HCT116 (cell line): ENCODE data around the gene STYXL1. TPM values are rescaled to one million over a fixed set of nuclear protein-coding genes. Genes with fewer than 3 reads are reported as not detected.

Experiments
- ATAC-seq: fragments of 200-7000 bp; cut with Tn5 transposase; 2 replicates; pipeline ENCODE4 v1.9.1; 2020; ENCODE audit warnings: mild to moderate bottlenecking, moderate library complexity
- BruUV-seq: library from RNA; stranded (reverse); fragments of 400-500 nt; replicated peaks from 2 replicates; lab custom pipeline; 2021; lab: Mats Ljungman, UMichigan
- CTCF ChIA-PET: fragments of 300-600 bp; sonication (Branson Sonifier 250); formaldehyde crosslinking; loops from one replicate; lab custom pipeline; 2021; ENCODE audit warnings: antibody characterized with exemption; lab: Charles Lee
- POLR2A ChIA-PET: fragments of 300-600, 350-600 bp; sonication (Branson Sonifier 250); formaldehyde crosslinking; loops from one replicate; lab custom pipeline; 2021; ENCODE audit warnings: antibody characterized with exemption; lab: Charles Lee
- RAD21 ChIA-PET, 2 experiments: fragments of 300-600 bp; sonication (Branson Sonifier 250); formaldehyde crosslinking; loops; one replicate each; lab custom pipeline; 2023; ENCODE audit warnings: low total read pairs in 2 of 2; ENCODE audit not compliant: uncharacterized antibody in 2 of 2, unreplicated experiment in 2 of 2, low non-redundant PET in 1 of 2; lab: Charles Lee
- DNase-seq: peaks from one replicate; pipeline ENCODE4 v3.0.0-alpha.2; 2010; ENCODE audit warnings: low read depth, low spot score
- H2AFZ ChIP-seq: fragments of 200-600 bp; shearing (Covaris generic), sonication (generic); 2 replicates; pipeline ENCODE4 v1.6.1; 2017; ENCODE audit warnings: low read depth, mixed run types, mixed read lengths, antibody characterized with exemption, low read length; ENCODE audit not compliant: poor library complexity, severe bottlenecking
- H3K27ac ChIP-seq: 2 replicates; pipeline ENCODE4 v1.5.1; 2012; ENCODE audit warnings: low read depth, low read length
- H3K27me3 ChIP-seq: fragments of 200-600 bp; sonication (generic); 2 replicates; pipeline ENCODE4 v1.6.1; 2016; ENCODE audit warnings: mixed run types, low read length, mixed read lengths; ENCODE audit not compliant: insufficient read depth
- H3K36me3 ChIP-seq, 2 experiments: fragments of 200-500 bp in 1 of 2; fragments of 200-600 bp in 1 of 2; sonication (Bioruptor generic) in 1 of 2; sonication (generic) in 1 of 2; 2 replicates each; pipeline versions ENCODE4 v1.5.1 to v1.6.1; 2014 to 2016; ENCODE audit warnings: low read length in 2 of 2, inconsistent platforms in 1 of 2, mixed read lengths in 1 of 2, mixed run types in 1 of 2; ENCODE audit not compliant: insufficient read depth in 2 of 2, control insufficient read depth in 1 of 2
- H3K4me1 ChIP-seq, 2 experiments: fragments of 200-600 bp in 1 of 2; sonication (generic) in 1 of 2; 2 replicates each; pipeline versions ENCODE4 v1.5.1 to v1.6.1; 2012 to 2017; ENCODE audit warnings: low read length in 2 of 2, inconsistent platforms in 1 of 2, mild to moderate bottlenecking in 1 of 2, mixed read lengths in 1 of 2, mixed run types in 1 of 2, moderate library complexity in 1 of 2; ENCODE audit not compliant: insufficient read depth in 2 of 2, control insufficient read depth in 1 of 2
- H3K4me2 ChIP-seq: fragments of 200-600 bp; sonication (generic); 2 replicates; pipeline ENCODE4 v1.6.1; 2017; ENCODE audit warnings: mixed run types, low read length, mixed read lengths
- H3K4me3 ChIP-seq, 2 experiments: fragments of 200-600 bp in 1 of 2; sonication (generic) in 1 of 2; replicated peaks in 1 of 2; 2 replicates each; pipeline ENCODE4 v1.5.1; 2011 to 2016; ENCODE audit warnings: low read length in 2 of 2, control low read depth in 1 of 2, low read depth in 1 of 2, mild to moderate bottlenecking in 1 of 2, mixed read lengths in 1 of 2, mixed run types in 1 of 2
- H3K79me2 ChIP-seq: fragments of 200-600 bp; sonication (generic); 2 replicates; pipeline ENCODE4 v1.6.1; 2017; ENCODE audit warnings: mild to moderate bottlenecking, mixed run types, low read length, moderate library complexity, mixed read lengths; ENCODE audit not compliant: insufficient read depth
- H3K9ac ChIP-seq: fragments of 200-600 bp; sonication (generic); 2 replicates; pipeline ENCODE4 v1.6.1; 2016; ENCODE audit warnings: low read length, mixed read lengths
- H3K9me2 ChIP-seq: fragments of 200-600 bp; sonication (generic), shearing (Covaris generic); 2 replicates; pipeline ENCODE4 v1.6.1; 2017; ENCODE audit warnings: mixed run types, mild to moderate bottlenecking, moderate library complexity; ENCODE audit not compliant: insufficient read depth
- H3K9me3 ChIP-seq, 2 experiments: fragments of 200-500 bp in 1 of 2; fragments of 200-600 bp in 1 of 2; sonication (Bioruptor generic) in 1 of 2; sonication (generic) in 1 of 2; 2 replicates each; pipeline ENCODE4 v1.6.1; 2014 to 2017; ENCODE audit warnings: low read length in 2 of 2, mixed read lengths in 2 of 2, inconsistent platforms in 1 of 2, low read depth in 1 of 2, mild to moderate bottlenecking in 1 of 2, mixed run types in 1 of 2, moderate library complexity in 1 of 2; ENCODE audit not compliant: control insufficient read depth in 1 of 2, insufficient read depth in 1 of 2
- H4K20me1 ChIP-seq: fragments of 200-600 bp; sonication (generic), shearing (Covaris generic); 2 replicates; pipeline ENCODE4 v1.6.1; 2017; ENCODE audit warnings: mixed run types, mild to moderate bottlenecking, moderate library complexity; ENCODE audit not compliant: insufficient read depth
- ATF3 ChIP-seq: IDR thresholded peaks from 2 replicates; pipeline ENCODE4 v1.6.1; 2012
- CEBPB ChIP-seq: IDR thresholded peaks from 2 replicates; pipeline ENCODE4 v1.6.1; 2012; ENCODE audit warnings: low read depth
- CTCF ChIP-seq, 3 experiments: fragments of 200-600 bp in 1 of 3; sonication (generic) in 1 of 3; IDR thresholded peaks in 2 of 3; conservative IDR thresholded peaks in 1 of 3; 2 replicates each; pipeline ENCODE4 v1.5.1; 2012 to 2017; ENCODE audit warnings: low read depth in 2 of 3, low read length in 2 of 3, antibody characterized with exemption in 1 of 3, borderline replicate concordance in 1 of 3, control low read depth in 1 of 3, mild to moderate bottlenecking in 1 of 3, mixed read lengths in 1 of 3, mixed run types in 1 of 3, moderate library complexity in 1 of 3; ENCODE audit not compliant: insufficient read depth in 1 of 3
- EGR1 ChIP-seq: IDR thresholded peaks from 2 replicates; pipeline ENCODE4 v1.6.1; 2012; ENCODE audit warnings: low read depth
- EZH2 ChIP-seq: fragments of 200-600 bp; sonication (generic); IDR thresholded peaks from 2 replicates; pipeline ENCODE4 v1.6.1; 2017; ENCODE audit warnings: antibody characterized with exemption, mixed run types
- EZH2phosphoT487 ChIP-seq: fragments of 200-600 bp; IDR thresholded peaks from 2 replicates; pipeline ENCODE4 v1.6.1; 2018; ENCODE audit warnings: antibody characterized with exemption, borderline replicate concordance
- FOSL1 ChIP-seq: IDR thresholded peaks from 2 replicates; pipeline ENCODE4 v1.6.1; 2012; ENCODE audit warnings: low read depth
- JUND ChIP-seq: IDR thresholded peaks from 2 replicates; pipeline ENCODE4 v1.6.1; 2012
- MAX ChIP-seq: IDR thresholded peaks from 2 replicates; pipeline ENCODE4 v1.6.1; 2012
- POLR2A ChIP-seq: IDR thresholded peaks from 2 replicates; pipeline ENCODE4 v1.7.0; 2011; ENCODE audit warnings: borderline replicate concordance; ENCODE audit not compliant: insufficient read depth, insufficient read length; ENCODE audit errors: extremely low read depth
- POLR2AphosphoS5 ChIP-seq: IDR thresholded peaks from 2 replicates; pipeline ENCODE4 v1.6.1; 2011; ENCODE audit warnings: mild to moderate bottlenecking, low read depth, low read length, moderate library complexity
- RAD21 ChIP-seq: IDR thresholded peaks from 2 replicates; pipeline ENCODE4 v1.6.1; 2012; ENCODE audit warnings: low read depth, mild to moderate bottlenecking
- SIN3A ChIP-seq: IDR thresholded peaks from 2 replicates; pipeline ENCODE4 v1.6.1; 2012; ENCODE audit warnings: low read depth
- SP1 ChIP-seq: IDR thresholded peaks from 2 replicates; pipeline ENCODE4 v1.6.1; 2012; ENCODE audit warnings: low read depth
- SRF ChIP-seq: IDR thresholded peaks from 2 replicates; pipeline ENCODE4 v1.6.1; 2012; ENCODE audit warnings: low read depth
- TCF7L2 ChIP-seq: IDR thresholded peaks from 2 replicates; pipeline ENCODE4 v1.7.0; 2011; ENCODE audit warnings: borderline replicate concordance, inconsistent platforms; ENCODE audit not compliant: insufficient read depth, insufficient read length; ENCODE audit errors: extremely low read depth
- ZFX ChIP-seq: fragments of 450-650 bp; IDR thresholded peaks from 2 replicates; pipeline ENCODE4 v1.6.1; 2017
- ZNF274 ChIP-seq: fragments of 200-500 bp; sonication (Bioruptor generic); IDR thresholded peaks from 2 replicates; pipeline ENCODE4 v1.6.1; 2014; ENCODE audit warnings: mild to moderate bottlenecking, low read depth, low read length, inconsistent platforms
- intact Hi-C: fragments of 100-400 bp; cut with micrococcal nuclease; formaldehyde crosslinking; loops from 2 replicates; pipeline ENCODE4 v1.10.0; 2022
- total RNA-seq: library from RNA; stranded (reverse); gene quantifications from one replicate; pipeline ENCODE4 v1.2.1, GENCODE V29; 2021; ENCODE audit not compliant: unreplicated experiment

Gene STYXL1
- total RNA-seq, 1 experiment from 2014 or later, result 32.5 TPM

GRCh38 chr7:75960372-75960771, 87.4 kb downstream of the STYXL1 start:
- no TSS peak for BruUV-seq
- peaks cover 13 to 23% of the 10 kb centered on the region in 2 experiments; a peak in 3 of 4 replicates for H3K4me1 ChIP-seq
- TF ChIP-seq CEBPB, result no peak
- TF ChIP-seq SRF, result no peak
- TF ChIP-seq EZH2phosphoT487, result no peak
- TF ChIP-seq ZFX, result no peak
- TF ChIP-seq EZH2, result no peak
- no peak for TF ChIP-seq TCF7L2
- no peak for TF ChIP-seq MAX
- no peak for TF ChIP-seq POLR2A
- no peak for TF ChIP-seq SIN3A
- TF ChIP-seq ATF3, result no peak

GRCh38 chr7:75958802-75959543, 88.8 kb downstream of the STYXL1 start:
- no peaks in the 10 kb centered on the region for H3K27me3 ChIP-seq
- H4K20me1 ChIP-seq, result no peaks in the 10 kb centered on the region
- no peaks in the 10 kb centered on the region for H3K9me2 ChIP-seq
- ChIA-PET RAD21 (no interaction called here), CTCF (no interaction called here), POLR2A (no interaction called here)
- H3K9ac ChIP-seq, result no peak overlapping the region
- H2AFZ ChIP-seq, result no peak overlapping the region
- no peak overlapping the region for H3K27ac ChIP-seq
- intact Hi-C loops, result no loop called here
- peaks cover 10 to 13% of the 10 kb centered on the region in 2 experiments; a peak in 3 of 4 replicates for H3K36me3 ChIP-seq
- H3K4me3 ChIP-seq, result no peak overlapping the region
- peaks cover 13 to 23% of the 10 kb centered on the region in 2 experiments; a peak in 3 of 4 replicates for H3K4me1 ChIP-seq
- H3K79me2 ChIP-seq, result no peaks in the 10 kb centered on the region
- no peak for ATAC-seq
- DNase-seq, result no peak
- H3K4me2 ChIP-seq, result no peak overlapping the region
- no TSS peak for BruUV-seq
- TF ChIP-seq CTCF (IDR thresholded peaks at IDR 0.05 in 2 of 3, conservative IDR thresholded peaks at IDR 0.05 in 1 of 3; ENCODE audit: borderline replicate concordance in 1 of 3, insufficient read depth in 1 of 3, low read depth in 2 of 3, low read length in 2 of 3), result no peak
- no peak for TF ChIP-seq ATF3
- TF ChIP-seq SP1, result no peak
- no peak for TF ChIP-seq FOSL1
- no peak for TF ChIP-seq SRF
- TF ChIP-seq CEBPB, result no peak
- no peak for TF ChIP-seq POLR2A
- TF ChIP-seq RAD21, result no peak
- no peak for TF ChIP-seq EGR1
- no peak for TF ChIP-seq TCF7L2
- TF ChIP-seq EZH2, result no peak
- TF ChIP-seq ZFX, result no peak
- no peak for TF ChIP-seq JUND
- TF ChIP-seq MAX, result no peak
- TF ChIP-seq POLR2AphosphoS5, result no peak
- TF ChIP-seq ZNF274, result no peak
- H3K9me3 ChIP-seq, result no peaks in the 10 kb centered on the region

More at GRCh38 chr7:75960372-75960771, 87.4 kb downstream of the STYXL1 start:
- H3K9me3 ChIP-seq, result no peaks in the 10 kb centered on the region
- ChIA-PET CTCF (no interaction called here), POLR2A (no interaction called here), RAD21 (no interaction called here)
- ATAC-seq, result no peak
- no peak for DNase-seq
- peaks cover 2 to 11% of the 10 kb centered on the region in 2 experiments; a peak in 2 of 4 replicates for H3K36me3 ChIP-seq
- no peak overlapping the region for H2AFZ ChIP-seq
- no peak overlapping the region for H3K4me3 ChIP-seq
- intact Hi-C loops, result no loop called here
- H3K9me2 ChIP-seq, result no peaks in the 10 kb centered on the region
- no peak overlapping the region for H3K4me2 ChIP-seq
- H3K79me2 ChIP-seq, result no peaks in the 10 kb centered on the region
- no peak overlapping the region for H3K9ac ChIP-seq
- no peaks in the 10 kb centered on the region for H3K27me3 ChIP-seq
- no peaks in the 10 kb centered on the region for H4K20me1 ChIP-seq
- no peak overlapping the region for H3K27ac ChIP-seq
